ENCODE results near the gene RUNDC1.

Gene RUNDC1

GRCh38 chr17:43021741-43022512, 41.6 kb downstream of the RUNDC1 start, which contains the start of gene VAT1:
TSS of gene VAT1 (minus strand) at chr17:43022385. CDS start at chr17:43022322, 63 bp downstream.
- Histone ChIP-seq H3K4ac (ENCODE audit: low read depth, low read length) (peak within 1 kb of the TSS; percentile 94), H3K4me3 (ENCODE audit: low read depth, low read length) (peak within 1 kb of the TSS; percentile 100), H2BK5ac (ENCODE audit: low read depth, low read length, poor library complexity) (peak within 1 kb of the TSS; percentile 76), H3K23ac (ENCODE audit: low read length) (peak within 1 kb of the TSS; percentile 82), H4K8ac (ENCODE audit: low read depth, low read length) (peak within 1 kb of the TSS; percentile 81), H3K14ac (ENCODE audit: low read length) (peak within 1 kb of the TSS; percentile 94), H3K27ac (ENCODE audit: low read depth, low read length) (peak within 1 kb of the TSS; percentile 81), H2AK5ac (ENCODE audit: low read length) (peak within 1 kb of the TSS; percentile 69), H3K79me2 (ENCODE audit: control insufficient read depth, insufficient read depth, low read length, poor library complexity) (peaks cover 11% of the 10 kb centered on the region), H2BK120ac (ENCODE audit: insufficient read depth, low read length, poor library complexity) (peak within 1 kb of the TSS; percentile 73), H3K79me1 (ENCODE audit: low read length) (peaks cover 14% of the 10 kb centered on the region), H3K4me1 (ENCODE audit: control insufficient read depth in 1 of 2, insufficient read depth in 2 of 2, low read length in 2 of 2) (peaks cover 14 to 24% of the 10 kb centered on the region in 2 experiments), H4K91ac (ENCODE audit: low read depth, low read length) (peak within 1 kb of the TSS; percentile 92), H3K27me3 (ENCODE audit: insufficient read depth, low read length) (no peaks in the 10 kb centered on the region), H3K18ac (ENCODE audit: low read length) (peak within 1 kb of the TSS; percentile 91), H3K9me3 (ENCODE audit: insufficient read depth, low read depth, low read length) (peaks cover 2% of the 10 kb centered on the region), H2AFZ (ENCODE audit: insufficient read depth, low read length, poor library complexity) (peak within 1 kb of the TSS; percentile 73), H2BK12ac (ENCODE audit: low read length) (peak within 1 kb of the TSS; percentile 81), H3K36me3 (ENCODE audit: control insufficient read depth in 1 of 2, insufficient read depth in 2 of 2, low read length in 2 of 2) (peaks cover 12 to 19% of the 10 kb centered on the region in 2 experiments), H3K9ac (ENCODE audit: low read length) (peak within 1 kb of the TSS; percentile 95), H4K12ac (ENCODE audit: low read depth, low read length) (peak within 1 kb of the TSS; percentile 55), H3K4me2 (ENCODE audit: low read length) (peak within 1 kb of the TSS; percentile 88)
- peak; percentile 83 to 89 for DNase-seq
- no CpG with 5 or more reads among the region's 80 CpGs for WGBS (ENCODE audit: extremely low coverage, insufficient coverage, insufficient read length)

GRCh38 chr17:43024407-43025289, 44.3 kb downstream of the RUNDC1 start, which contains the start of gene RND2:
TSS of gene RND2 (plus strand) at chr17:43025231. CDS start at chr17:43025348, 117 bp downstream.
- H2AK5ac ChIP-seq (ENCODE audit: low read length): no peak within 1 kb of the TSS
- peak within 1 kb of the TSS; percentile 74 for H4K8ac ChIP-seq (ENCODE audit: low read depth, low read length)
- H3K4me2 ChIP-seq (ENCODE audit: low read length): peak within 1 kb of the TSS; percentile 88
- H2BK5ac ChIP-seq (ENCODE audit: low read depth, low read length, poor library complexity): no peak within 1 kb of the TSS
- H3K23ac ChIP-seq (ENCODE audit: low read length): no peak within 1 kb of the TSS
- no peak within 1 kb of the TSS for H3K4ac ChIP-seq (ENCODE audit: low read depth, low read length)
- H2BK120ac ChIP-seq (ENCODE audit: insufficient read depth, low read length, poor library complexity): no peak within 1 kb of the TSS
- peak within 1 kb of the TSS; percentile 10 for H4K12ac ChIP-seq (ENCODE audit: low read depth, low read length)
- H3K9ac ChIP-seq (ENCODE audit: low read length): peak within 1 kb of the TSS; percentile 15
- peaks cover 2% of the 10 kb centered on the region for H3K9me3 ChIP-seq (ENCODE audit: insufficient read depth, low read depth, low read length)
- H3K4me3 ChIP-seq (ENCODE audit: low read depth, low read length): peak within 1 kb of the TSS; percentile 70
- DNase-seq: peak; percentile 46 to 63
- H3K79me2 ChIP-seq (ENCODE audit: control insufficient read depth, insufficient read depth, low read length, poor library complexity): peaks cover 11% of the 10 kb centered on the region
- peak within 1 kb of the TSS; percentile 9 for H3K14ac ChIP-seq (ENCODE audit: low read length)
- H3K18ac ChIP-seq (ENCODE audit: low read length): no peak within 1 kb of the TSS
- peaks cover 14% of the 10 kb centered on the region for H3K79me1 ChIP-seq (ENCODE audit: low read length)
- peaks cover 5 to 12% of the 10 kb centered on the region in 2 experiments for H3K4me1 ChIP-seq (ENCODE audit: control insufficient read depth in 1 of 2, insufficient read depth in 2 of 2, low read length in 2 of 2)
- H3K27me3 ChIP-seq (ENCODE audit: insufficient read depth, low read length): no peaks in the 10 kb centered on the region
- no peak within 1 kb of the TSS for H2BK12ac ChIP-seq (ENCODE audit: low read length)
- peak within 1 kb of the TSS; percentile 25 for H4K91ac ChIP-seq (ENCODE audit: low read depth, low read length)
- H3K36me3 ChIP-seq (ENCODE audit: control insufficient read depth in 1 of 2, insufficient read depth in 2 of 2, low read length in 2 of 2): peaks cover 0 to 4% of the 10 kb centered on the region in 2 experiments
- H2AFZ ChIP-seq (ENCODE audit: insufficient read depth, low read length, poor library complexity): peak within 1 kb of the TSS; percentile 55
- WGBS (ENCODE audit: extremely low coverage, insufficient coverage, insufficient read length): no CpG with 5 or more reads among the region's 61 CpGs
- peak within 1 kb of the TSS; percentile 16 for H3K27ac ChIP-seq (ENCODE audit: low read depth, low read length)

- Histone ChIP-seq H3K18ac (ENCODE audit: low read length) (no peak overlapping the region), H3K9ac (ENCODE audit: low read length) (no peak overlapping the region), H3K4me3 (ENCODE audit: low read depth, low read length) (peak overlapping the region; percentile 70), H3K79me1 (ENCODE audit: low read length) (peaks cover 14% of the 10 kb centered on the region), H2BK120ac (ENCODE audit: insufficient read depth, low read length, poor library complexity) (no peak overlapping the region), H2BK5ac (ENCODE audit: low read depth, low read length, poor library complexity) (no peak overlapping the region), H2AK5ac (ENCODE audit: low read length) (no peak overlapping the region), H3K36me3 (ENCODE audit: control insufficient read depth in 1 of 2, insufficient read depth in 2 of 2, low read length in 2 of 2) (no peaks in the 10 kb centered on the region), H3K9me3 (ENCODE audit: insufficient read depth, low read depth, low read length) (peaks cover 2% of the 10 kb centered on the region), H3K14ac (ENCODE audit: low read length) (no peak overlapping the region), H2AFZ (ENCODE audit: insufficient read depth, low read length, poor library complexity) (no peak overlapping the region), H3K79me2 (ENCODE audit: control insufficient read depth, insufficient read depth, low read length, poor library complexity) (peaks cover 11% of the 10 kb centered on the region), H4K8ac (ENCODE audit: low read depth, low read length) (peak overlapping the region; percentile 74), H3K4me1 (ENCODE audit: control insufficient read depth in 1 of 2, insufficient read depth in 2 of 2, low read length in 2 of 2) (peaks cover 0 to 7% of the 10 kb centered on the region in 2 experiments), H2BK12ac (ENCODE audit: low read length) (no peak overlapping the region), H4K91ac (ENCODE audit: low read depth, low read length) (no peak overlapping the region), H3K4me2 (ENCODE audit: low read length) (peak overlapping the region; percentile 82), H4K12ac (ENCODE audit: low read depth, low read length) (no peak overlapping the region), H3K23ac (ENCODE audit: low read length) (no peak overlapping the region), H3K27ac (ENCODE audit: low read depth, low read length) (no peak overlapping the region), H3K4ac (ENCODE audit: low read depth, low read length) (no peak overlapping the region), H3K27me3 (ENCODE audit: insufficient read depth, low read length) (no peaks in the 10 kb centered on the region)
- no CpG with 5 or more reads among the region's 27 CpGs for WGBS (ENCODE audit: extremely low coverage, insufficient coverage, insufficient read length)
- no peak for DNase-seq
These were observed 44.9 kb downstream of the RUNDC1 start for GRCh38 chr17:43025290-43025657.

- no peak overlapping the region for H2AK5ac ChIP-seq (ENCODE audit: low read length)
- no peak overlapping the region for H3K23ac ChIP-seq (ENCODE audit: low read length)
- H3K4me1 ChIP-seq (ENCODE audit: control insufficient read depth in 1 of 2, insufficient read depth in 2 of 2, low read length in 2 of 2): peaks cover 0 to 6% of the 10 kb centered on the region in 2 experiments
- no peak overlapping the region for H3K4ac ChIP-seq (ENCODE audit: low read depth, low read length)
- H2BK120ac ChIP-seq (ENCODE audit: insufficient read depth, low read length, poor library complexity): no peak overlapping the region
- H3K79me1 ChIP-seq (ENCODE audit: low read length): peaks cover 13% of the 10 kb centered on the region
- peak overlapping the region; percentile 82 for H3K4me2 ChIP-seq (ENCODE audit: low read length)
- no peak overlapping the region for H3K4me3 ChIP-seq (ENCODE audit: low read depth, low read length)
- no peak overlapping the region for H3K14ac ChIP-seq (ENCODE audit: low read length)
- peaks cover 2% of the 10 kb centered on the region for H3K9me3 ChIP-seq (ENCODE audit: insufficient read depth, low read depth, low read length)
- H2AFZ ChIP-seq (ENCODE audit: insufficient read depth, low read length, poor library complexity): no peak overlapping the region
- DNase-seq: no peak
- H3K9ac ChIP-seq (ENCODE audit: low read length): no peak overlapping the region
- H4K8ac ChIP-seq (ENCODE audit: low read depth, low read length): no peak overlapping the region
- H3K27ac ChIP-seq (ENCODE audit: low read depth, low read length): no peak overlapping the region
- no peak overlapping the region for H3K18ac ChIP-seq (ENCODE audit: low read length)
- no peak overlapping the region for H2BK5ac ChIP-seq (ENCODE audit: low read depth, low read length, poor library complexity)
- no peak overlapping the region for H4K91ac ChIP-seq (ENCODE audit: low read depth, low read length)
- no peaks in the 10 kb centered on the region for H3K36me3 ChIP-seq (ENCODE audit: control insufficient read depth in 1 of 2, insufficient read depth in 2 of 2, low read length in 2 of 2)
- no peak overlapping the region for H4K12ac ChIP-seq (ENCODE audit: low read depth, low read length)
- H3K79me2 ChIP-seq (ENCODE audit: control insufficient read depth, insufficient read depth, low read length, poor library complexity): peaks cover 10% of the 10 kb centered on the region
- H3K27me3 ChIP-seq (ENCODE audit: insufficient read depth, low read length): no peaks in the 10 kb centered on the region
- WGBS (ENCODE audit: extremely low coverage, insufficient coverage, insufficient read length): no CpG with 5 or more reads among the region's 16 CpGs
- no peak overlapping the region for H2BK12ac ChIP-seq (ENCODE audit: low read length)
These were observed 45.6 kb downstream of the RUNDC1 start for GRCh38 chr17:43025766-43026537.

Data from trophoblast cell (in vitro differentiated cells and primary cell).